ENCODE data around the gene ACADM.
"Not testable (repeated sequence)": the region's sequence is repeated elsewhere in the genome, so short reads cannot be mapped to it uniquely, and the experiment has no call there.

Gene ACADM

GRCh38 chr1:75724472-75725022 lies at the start of gene ACADM:
Gene ACADM, plus strand, starts transcription at chr1:75724709. Its CDS starts 79 bp downstream, at chr1:75724788.
- DNase-seq, result peak; percentile 81

- no peak for DNase-seq
These were observed 47.1 kb upstream of the ACADM start for GRCh38 chr1:75677443-75677842.

- not testable (repeated sequence) for DNase-seq
These were observed 46.5 kb upstream of the ACADM start for GRCh38 chr1:75677964-75678363.

GRCh38 chr1:75690547-75690946 lies 34.0 kb upstream of the ACADM start:
- DNase-seq, result no peak

- no peak for DNase-seq
These were observed 31.0 kb upstream of the ACADM start for GRCh38 chr1:75693551-75693950.

GRCh38 chr1:75696000-75696399 lies 28.5 kb upstream of the ACADM start:
- DNase-seq, result no peak

- DNase-seq, result no peak
These were observed 17.3 kb upstream of the ACADM start for GRCh38 chr1:75707191-75707590.

GRCh38 chr1:75708910-75709309 lies 15.6 kb upstream of the ACADM start:
- DNase-seq, result no peak

GRCh38 chr1:75710832-75711231 lies 13.7 kb upstream of the ACADM start:
- DNase-seq, result no peak

GRCh38 chr1:75711846-75712245 lies 12.7 kb upstream of the ACADM start:
- DNase-seq, result no peak

GRCh38 chr1:75712306-75712705 lies 12.2 kb upstream of the ACADM start:
- no peak for DNase-seq

GRCh38 chr1:75719810-75720209 lies 4.7 kb upstream of the ACADM start:
- DNase-seq, result no peak

- no peak for DNase-seq
These were observed 4.2 kb upstream of the ACADM start for GRCh38 chr1:75720325-75720724.

- no peak for DNase-seq
These were observed 3.7 kb upstream of the ACADM start for GRCh38 chr1:75720820-75721219.

- not testable (repeated sequence) for DNase-seq
These were observed 2.3 kb upstream of the ACADM start for GRCh38 chr1:75722246-75722645.

- no peak for DNase-seq
These were observed 1.5 kb upstream of the ACADM start for GRCh38 chr1:75722966-75723365.

- peak; percentile 83 for DNase-seq
These were observed 479 bp upstream of the ACADM start for GRCh38 chr1:75723989-75724471.

GRCh38 chr1:75725266-75725665 lies 757 bp downstream of the ACADM start:
- no peak for DNase-seq

- no peak for DNase-seq
These were observed 1.4 kb downstream of the ACADM start for GRCh38 chr1:75725861-75726361.

- DNase-seq, result no peak
These were observed 3.1 kb downstream of the ACADM start for GRCh38 chr1:75727571-75727970.

- DNase-seq, result no peak
These were observed 5.9 kb downstream of the ACADM start for GRCh38 chr1:75730432-75730831.

- DNase-seq, result no peak
These were observed 7.4 kb downstream of the ACADM start for GRCh38 chr1:75731881-75732280.

GRCh38 chr1:75732703-75733102 lies 8.2 kb downstream of the ACADM start:
- no peak for DNase-seq

GRCh38 chr1:75733661-75734060 lies 9.2 kb downstream of the ACADM start:
- no peak for DNase-seq

- DNase-seq, result no peak
These were observed 11.5 kb downstream of the ACADM start for GRCh38 chr1:75736016-75736415.
